H9 (cell line): ENCODE measurements around the gene MRPS34. TPM values are rescaled to one million over a fixed set of nuclear protein-coding genes. Genes with fewer than 3 reads are reported as not detected.
A peak's percentile ranks its signal among the peaks of the same experiment; 100 is the strongest.

Experiments
- DNase-seq: peaks from one replicate; pipeline ENCODE4 v3.0.0-alpha.2; 2017
- H2AFZ ChIP-seq: one replicate; pipeline ENCODE4 v1.6.1; 2013; ENCODE audit warnings: mild to moderate bottlenecking, low read length, control low read depth, moderate library complexity
- H2AK5ac ChIP-seq: 2 replicates; pipeline ENCODE4 v1.6.1; 2013; ENCODE audit warnings: low read length, control low read depth, mixed read lengths; ENCODE audit not compliant: insufficient read length
- H2BK120ac ChIP-seq: one replicate; pipeline ENCODE4 v1.6.1; 2013; ENCODE audit warnings: low read depth, mild to moderate bottlenecking, low read length, control low read depth, inconsistent platforms; ENCODE audit not compliant: poor library complexity, severe bottlenecking
- H2BK12ac ChIP-seq: 2 replicates; pipeline ENCODE4 v1.6.1; 2013; ENCODE audit warnings: low read length, control low read depth, mixed read lengths, low read depth; ENCODE audit not compliant: insufficient read length
- H2BK15ac ChIP-seq: 2 replicates; pipeline ENCODE4 v1.6.1; 2013; ENCODE audit warnings: low read depth, low read length, control low read depth
- H2BK20ac ChIP-seq: one replicate; pipeline ENCODE4 v1.6.1; 2013; ENCODE audit warnings: low read depth, mild to moderate bottlenecking, low read length, control low read depth, inconsistent platforms; ENCODE audit not compliant: poor library complexity, severe bottlenecking
- H2BK5ac ChIP-seq: 2 replicates; pipeline ENCODE4 v1.6.1; 2013; ENCODE audit warnings: low read length, control low read depth, mixed read lengths; ENCODE audit not compliant: insufficient read length
- H3K14ac ChIP-seq: 2 replicates; pipeline ENCODE4 v1.6.1; 2013; ENCODE audit warnings: low read length, control low read depth; ENCODE audit not compliant: insufficient read depth
- H3K18ac ChIP-seq: 2 replicates; pipeline ENCODE4 v1.6.1; 2013; ENCODE audit warnings: low read depth, mild to moderate bottlenecking, mixed read lengths, low read length, control low read depth; ENCODE audit not compliant: insufficient read length
- H3K23ac ChIP-seq: 2 replicates; pipeline ENCODE4 v1.6.1; 2013; ENCODE audit warnings: low read length, control low read depth, mixed read lengths, low read depth; ENCODE audit not compliant: insufficient read length
- H3K23me2 ChIP-seq: 2 replicates; pipeline ENCODE4 v1.6.1; 2013; ENCODE audit warnings: low read depth, mild to moderate bottlenecking, mixed read lengths, low read length, control low read depth; ENCODE audit not compliant: insufficient read length, poor library complexity, severe bottlenecking
- H3K27ac ChIP-seq: 2 replicates; pipeline ENCODE4 v1.5.1; 2013; ENCODE audit warnings: low read length, control low read depth, mixed read lengths, low read depth; ENCODE audit not compliant: insufficient read length
- H3K27me3 ChIP-seq: 2 replicates; pipeline ENCODE4 v1.6.1; 2013; ENCODE audit warnings: low read length, control low read depth, inconsistent platforms; ENCODE audit not compliant: insufficient read depth
- H3K4ac ChIP-seq: 2 replicates; pipeline ENCODE4 v1.6.1; 2013; ENCODE audit warnings: low read depth, mild to moderate bottlenecking, control low read depth, inconsistent platforms, low read length, moderate library complexity
- H3K4me1 ChIP-seq: 2 replicates; pipeline ENCODE4 v1.6.1; 2013; ENCODE audit warnings: low read length, control low read depth, inconsistent platforms; ENCODE audit not compliant: insufficient read depth
- H3K4me2 ChIP-seq: 2 replicates; pipeline ENCODE4 v1.6.1; 2013; ENCODE audit warnings: low read length, control low read depth, mixed read lengths; ENCODE audit not compliant: insufficient read length, insufficient read depth
- H3K56ac ChIP-seq: 2 replicates; pipeline ENCODE4 v1.6.1; 2013; ENCODE audit warnings: low read depth, mild to moderate bottlenecking, mixed read lengths, low read length, control low read depth; ENCODE audit not compliant: insufficient read length
- H3K79me1 ChIP-seq: 2 replicates; pipeline ENCODE4 v1.6.1; 2013; ENCODE audit warnings: low read depth, mild to moderate bottlenecking, moderate library complexity, low read length, control low read depth, inconsistent platforms; ENCODE audit not compliant: insufficient read depth, poor library complexity, severe bottlenecking
- H3K79me2 ChIP-seq: 2 replicates; pipeline ENCODE4 v1.6.1; 2013; ENCODE audit warnings: low read length, control low read depth, inconsistent platforms; ENCODE audit not compliant: insufficient read depth
- H3K9ac ChIP-seq: 2 replicates; pipeline ENCODE4 v1.6.1; 2013; ENCODE audit warnings: low read length, control low read depth, mixed read lengths; ENCODE audit not compliant: insufficient read length; ENCODE audit errors: extremely low read depth
- H3K9me3 ChIP-seq: one replicate; pipeline ENCODE4 v1.6.1; 2013; ENCODE audit warnings: low read depth, low read length, inconsistent platforms; ENCODE audit not compliant: control insufficient read depth
- H3T11ph ChIP-seq: one replicate; pipeline ENCODE4 v1.6.1; 2013; ENCODE audit warnings: mild to moderate bottlenecking, low read length, control low read depth, inconsistent platforms
- H4K20me1 ChIP-seq: one replicate; pipeline ENCODE4 v1.6.1; 2013; ENCODE audit not compliant: control insufficient read depth, insufficient read length, insufficient read depth
- H4K5ac ChIP-seq: 2 replicates; pipeline ENCODE4 v1.6.1; 2013; ENCODE audit warnings: low read depth, mild to moderate bottlenecking, mixed read lengths, low read length, control low read depth; ENCODE audit not compliant: insufficient read length
- H4K8ac ChIP-seq: replicated peaks from 2 replicates; pipeline ENCODE4 v1.6.1; 2013; ENCODE audit warnings: low read length, control low read depth, mixed read lengths, low read depth; ENCODE audit not compliant: insufficient read length
- H4K91ac ChIP-seq: 2 replicates; pipeline ENCODE4 v1.6.1; 2013; ENCODE audit warnings: low read depth, mild to moderate bottlenecking, moderate library complexity, mixed read lengths, low read length, control low read depth; ENCODE audit not compliant: insufficient read length
- H3K27ac Mint-ChIP-seq, 3 experiments: 2 replicates in 2 of 3; 3 replicates in 1 of 3; pipeline ENCODE4 v1.8.0; 2020 to 2021; ENCODE audit warnings: mixed read lengths in 3 of 3, mild to moderate bottlenecking in 1 of 3, moderate library complexity in 1 of 3
- H3K27me3 Mint-ChIP-seq: 2 replicates; pipeline ENCODE4 v1.8.0; 2021; ENCODE audit warnings: low read depth, mild to moderate bottlenecking, moderate library complexity, mixed read lengths
- H3K36me3 Mint-ChIP-seq, 3 experiments: 2 replicates in 2 of 3; 3 replicates in 1 of 3; pipeline ENCODE4 v1.8.0; 2020 to 2021; ENCODE audit warnings: low read depth in 3 of 3, mixed read lengths in 3 of 3; ENCODE audit not compliant: insufficient read depth in 1 of 3
- H3K4me1 Mint-ChIP-seq, 2 experiments: 2 replicates each; pipeline ENCODE4 v1.8.0; 2020; ENCODE audit warnings: mixed read lengths in 2 of 2
- H3K4me3 Mint-ChIP-seq, 2 experiments: 2 replicates in 1 of 2; 3 replicates in 1 of 2; pipeline ENCODE4 v1.8.0; 2020 to 2021; ENCODE audit warnings: mild to moderate bottlenecking in 2 of 2, mixed read lengths in 2 of 2, moderate library complexity in 1 of 2
- H3K9me3 Mint-ChIP-seq, 2 experiments: 2 replicates in 1 of 2; 3 replicates in 1 of 2; pipeline ENCODE4 v1.8.0; 2020; ENCODE audit warnings: mild to moderate bottlenecking in 2 of 2, mixed read lengths in 2 of 2, moderate library complexity in 1 of 2
- WGBS: extraction: QIAGEN DNeasy Blood & Tissue Kit; methylation state at CpG from one replicate; pipeline ENCODE4 v1.1.7; 2013; ENCODE audit warnings: missing lambda C conversion rate, low lambda C conversion rate, mixed read lengths; ENCODE audit not compliant: insufficient read length; ENCODE audit errors: extremely low coverage; 5-methylcytosine and 5-hydroxymethylcytosine counted together
- total RNA-seq: library from RNA; stranded (reverse); gene quantifications from 2 replicates; pipeline ENCODE4 v1.2.1, GENCODE V29; 2021
- TF ChIP-seq, protein P1 (sequence below): fragments of 200-600 bp; sonication (generic); conservative IDR thresholded peaks from 3 replicates; pipeline ENCODE4 v1.8.0; 2021; ENCODE audit warnings: antibody characterized with exemption, mild to moderate bottlenecking

MRPS34 gene
- total RNA-seq, 1 experiment from 2014 or later: 205 TPM

DNA sequence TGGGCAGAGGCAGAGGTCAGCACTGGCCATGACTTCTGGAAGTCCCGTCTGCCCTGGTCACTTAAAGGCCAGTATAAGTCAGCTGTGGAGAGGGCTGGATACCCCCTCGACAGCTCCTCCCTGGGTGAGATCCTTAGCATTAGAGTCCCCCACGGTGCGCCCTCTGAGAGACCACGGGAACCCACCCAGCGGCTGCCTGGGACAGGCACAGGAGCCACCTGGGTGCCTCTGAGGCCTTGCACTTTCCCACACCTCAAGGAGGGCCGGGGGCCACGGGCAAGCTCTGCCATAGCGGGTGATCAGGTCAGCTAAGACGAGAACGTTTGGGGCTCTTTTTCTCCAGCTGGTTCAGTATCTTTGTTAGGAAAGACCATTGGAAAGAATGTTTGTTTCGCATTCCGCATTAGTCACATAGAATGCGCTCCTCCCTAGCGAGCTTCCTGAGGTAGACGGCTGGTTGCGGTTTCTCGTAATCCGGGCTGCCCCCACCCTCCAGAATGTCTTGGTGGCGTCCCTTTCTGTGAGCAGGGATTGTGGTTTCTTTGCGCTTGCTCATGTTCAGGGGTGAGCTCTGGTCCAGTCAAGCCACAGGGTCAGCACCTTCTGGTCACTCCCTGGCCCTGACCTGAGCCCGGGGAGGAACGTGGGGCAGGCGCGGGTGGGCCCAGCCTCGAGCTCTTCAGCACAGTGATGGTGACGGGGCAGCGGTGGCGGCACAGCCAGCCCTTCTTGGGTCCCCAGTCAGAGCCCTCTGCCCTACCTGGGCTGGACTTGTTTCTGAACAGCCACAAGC lies 26.8 kb downstream of the MRPS34 start:
- DNase-seq: no peak
- Histone ChIP-seq H2BK5ac (no peak overlapping the region), H3K79me1 (no peaks in the 10 kb centered on the region), H2BK120ac (no peak overlapping the region), H4K5ac (no peak overlapping the region), H2BK15ac (no peak overlapping the region), H3K79me2 (no peaks in the 10 kb centered on the region), H3K27me3 (no peaks in the 10 kb centered on the region), H3K27ac (no peak overlapping the region), H3T11ph (no peak overlapping the region), H3K4ac (no peak overlapping the region), H3K4me2 (no peak overlapping the region), H2BK12ac (no peak overlapping the region), H3K23ac (no peak overlapping the region), H3K9me3 (no peaks in the 10 kb centered on the region), H4K20me1 (peaks cover 3% of the 10 kb centered on the region), H2AK5ac (no peak overlapping the region), H2BK20ac (no peak overlapping the region), H4K8ac (no peak overlapping the region), H3K18ac (no peak overlapping the region), H3K4me1 (no peaks in the 10 kb centered on the region), H3K56ac (no peak overlapping the region), H3K9ac (no peak overlapping the region), H4K91ac (no peak overlapping the region), H3K23me2 (no peaks in the 10 kb centered on the region), H3K14ac (no peak overlapping the region), H2AFZ (no peak overlapping the region)
- Mint-ChIP-seq H3K4me3 (no peak overlapping the region), H3K27ac (peak overlapping the region in 1 of 3 experiments; percentile 49; a peak in 2 of 7 replicates), H3K9me3 (no peaks in the 10 kb centered on the region), H3K36me3 (peaks cover 3 to 20% (median 18%) of the 10 kb centered on the region in 3 experiments), H3K4me1 (no peaks in the 10 kb centered on the region), H3K27me3 (no peaks in the 10 kb centered on the region; the same call in 1 of the 2 replicates)
- WGBS: no CpG with 5 or more reads among the region's 29 CpGs
- TF ChIP-seq, protein P1, sequence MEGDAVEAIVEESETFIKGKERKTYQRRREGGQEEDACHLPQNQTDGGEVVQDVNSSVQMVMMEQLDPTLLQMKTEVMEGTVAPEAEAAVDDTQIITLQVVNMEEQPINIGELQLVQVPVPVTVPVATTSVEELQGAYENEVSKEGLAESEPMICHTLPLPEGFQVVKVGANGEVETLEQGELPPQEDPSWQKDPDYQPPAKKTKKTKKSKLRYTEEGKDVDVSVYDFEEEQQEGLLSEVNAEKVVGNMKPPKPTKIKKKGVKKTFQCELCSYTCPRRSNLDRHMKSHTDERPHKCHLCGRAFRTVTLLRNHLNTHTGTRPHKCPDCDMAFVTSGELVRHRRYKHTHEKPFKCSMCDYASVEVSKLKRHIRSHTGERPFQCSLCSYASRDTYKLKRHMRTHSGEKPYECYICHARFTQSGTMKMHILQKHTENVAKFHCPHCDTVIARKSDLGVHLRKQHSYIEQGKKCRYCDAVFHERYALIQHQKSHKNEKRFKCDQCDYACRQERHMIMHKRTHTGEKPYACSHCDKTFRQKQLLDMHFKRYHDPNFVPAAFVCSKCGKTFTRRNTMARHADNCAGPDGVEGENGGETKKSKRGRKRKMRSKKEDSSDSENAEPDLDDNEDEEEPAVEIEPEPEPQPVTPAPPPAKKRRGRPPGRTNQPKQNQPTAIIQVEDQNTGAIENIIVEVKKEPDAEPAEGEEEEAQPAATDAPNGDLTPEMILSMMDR: no peak
